LNCAP (cell line): Measurements from ENCODE around the gene DNASE1L2.
A peak's percentile ranks its signal among the peaks of the same experiment; 100 is the strongest.

Experiments used
- TF ChIP-seq, protein P1 (sequence below): fragments of 450-650 bp; IDR thresholded peaks from 2 replicates; pipeline ENCODE4 v1.5.1; 2017; ENCODE audit warnings: mild to moderate bottlenecking

Gene DNASE1L2

DNA sequence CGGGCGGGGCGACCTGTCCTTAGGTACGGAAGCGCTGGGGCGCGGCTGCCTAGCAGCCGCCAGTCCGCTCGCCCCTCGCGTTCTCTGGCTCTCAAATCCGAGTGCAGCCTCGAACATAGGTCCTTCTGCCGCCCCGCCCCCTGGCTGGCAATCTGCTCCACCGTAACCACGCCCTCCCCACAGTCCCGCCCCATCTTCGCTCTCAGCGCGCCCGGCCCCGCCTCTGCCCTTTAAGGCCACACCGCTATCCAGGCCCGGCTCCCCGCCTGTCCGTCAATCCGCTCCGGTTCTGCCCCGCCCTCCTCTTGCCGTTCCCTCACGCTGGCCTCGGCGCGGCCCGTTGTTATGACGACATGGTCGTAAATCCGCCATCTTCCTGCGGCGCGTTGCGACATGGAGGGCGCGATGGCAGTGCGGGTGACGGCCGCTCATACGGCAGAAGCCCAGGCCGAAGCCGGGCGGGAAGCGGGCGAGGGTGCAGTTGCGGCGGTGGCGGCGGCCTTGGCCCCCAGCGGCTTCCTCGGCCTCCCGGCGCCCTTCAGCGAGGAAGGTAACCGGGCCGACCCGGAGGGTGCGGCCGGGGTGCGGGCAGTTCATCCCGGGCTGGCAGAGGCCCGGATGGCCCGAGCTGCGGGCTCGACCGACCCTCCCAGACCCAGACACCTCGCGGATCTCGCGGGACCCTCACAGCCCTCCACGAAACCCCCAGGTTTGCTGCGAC lies 12.9 kb upstream of the DNASE1L2 start, which contains the start of gene E4F1:
Gene E4F1, plus strand, starts transcription at position 371 of the 721 bp plus-strand sequence. Its CDS starts 23 bp downstream, at position 394.
- TF ChIP-seq, protein P1, sequence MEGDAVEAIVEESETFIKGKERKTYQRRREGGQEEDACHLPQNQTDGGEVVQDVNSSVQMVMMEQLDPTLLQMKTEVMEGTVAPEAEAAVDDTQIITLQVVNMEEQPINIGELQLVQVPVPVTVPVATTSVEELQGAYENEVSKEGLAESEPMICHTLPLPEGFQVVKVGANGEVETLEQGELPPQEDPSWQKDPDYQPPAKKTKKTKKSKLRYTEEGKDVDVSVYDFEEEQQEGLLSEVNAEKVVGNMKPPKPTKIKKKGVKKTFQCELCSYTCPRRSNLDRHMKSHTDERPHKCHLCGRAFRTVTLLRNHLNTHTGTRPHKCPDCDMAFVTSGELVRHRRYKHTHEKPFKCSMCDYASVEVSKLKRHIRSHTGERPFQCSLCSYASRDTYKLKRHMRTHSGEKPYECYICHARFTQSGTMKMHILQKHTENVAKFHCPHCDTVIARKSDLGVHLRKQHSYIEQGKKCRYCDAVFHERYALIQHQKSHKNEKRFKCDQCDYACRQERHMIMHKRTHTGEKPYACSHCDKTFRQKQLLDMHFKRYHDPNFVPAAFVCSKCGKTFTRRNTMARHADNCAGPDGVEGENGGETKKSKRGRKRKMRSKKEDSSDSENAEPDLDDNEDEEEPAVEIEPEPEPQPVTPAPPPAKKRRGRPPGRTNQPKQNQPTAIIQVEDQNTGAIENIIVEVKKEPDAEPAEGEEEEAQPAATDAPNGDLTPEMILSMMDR, result no peak

DNA sequence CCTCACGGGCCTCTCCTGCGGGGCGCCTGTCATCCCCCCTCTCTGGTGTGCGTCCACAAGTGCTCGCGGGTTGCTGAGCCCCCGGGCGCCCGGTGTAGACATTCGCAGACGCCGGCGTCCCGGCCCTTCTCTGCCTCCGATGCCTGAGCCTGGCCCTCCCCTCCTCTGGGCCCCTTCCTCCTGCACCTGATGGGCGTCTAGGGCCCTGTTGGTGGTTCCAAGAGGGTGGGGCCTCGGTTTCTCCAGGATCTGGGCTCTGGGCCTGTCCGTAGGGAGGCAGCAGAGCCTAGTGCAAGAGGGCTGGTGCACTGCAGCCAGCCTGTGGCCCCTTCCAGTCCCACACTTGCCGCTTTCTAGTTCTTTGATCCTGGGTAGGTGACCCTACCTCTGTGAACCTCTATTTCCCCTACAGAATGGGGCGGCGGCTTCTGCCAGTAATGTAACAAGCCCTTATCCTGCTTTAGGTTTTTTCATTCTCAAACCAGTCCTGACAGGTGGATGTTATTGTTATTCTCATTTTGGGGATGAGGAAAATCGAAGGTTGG lies 12.2 kb upstream of the DNASE1L2 start:
- TF ChIP-seq, protein P1, result no peak; the same call in 1 of the 2 replicates

DNA sequence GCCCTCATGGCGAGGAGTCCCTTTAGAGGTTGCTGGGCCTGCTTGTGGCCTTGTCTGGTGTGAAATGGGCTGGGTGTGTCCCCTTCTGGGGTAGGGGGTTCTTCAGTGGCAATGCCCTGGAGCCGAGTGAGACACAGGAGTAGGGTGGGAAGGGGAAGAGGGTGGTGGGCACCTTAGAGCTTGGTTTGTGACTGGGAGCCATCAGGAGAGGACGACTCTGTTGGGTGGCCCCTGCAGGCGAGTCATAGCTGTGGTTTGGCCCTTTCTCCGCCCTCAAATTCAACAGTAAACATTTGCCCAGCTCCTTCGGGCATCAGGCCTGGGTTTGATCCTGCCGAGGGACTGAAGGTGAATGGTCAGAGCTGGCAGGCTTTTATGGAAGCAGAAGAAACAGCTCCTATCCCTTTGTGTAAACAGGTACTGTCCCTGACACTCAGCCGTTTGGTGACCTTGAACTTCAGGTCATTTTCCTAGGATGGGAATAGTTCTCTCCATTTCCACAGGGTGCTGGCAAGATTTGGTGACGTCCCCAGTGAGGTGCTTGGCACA lies 9.9 kb upstream of the DNASE1L2 start:
- TF ChIP-seq, protein P1, result peak; percentile 10; the same call in 1 of the 2 replicates

DNA sequence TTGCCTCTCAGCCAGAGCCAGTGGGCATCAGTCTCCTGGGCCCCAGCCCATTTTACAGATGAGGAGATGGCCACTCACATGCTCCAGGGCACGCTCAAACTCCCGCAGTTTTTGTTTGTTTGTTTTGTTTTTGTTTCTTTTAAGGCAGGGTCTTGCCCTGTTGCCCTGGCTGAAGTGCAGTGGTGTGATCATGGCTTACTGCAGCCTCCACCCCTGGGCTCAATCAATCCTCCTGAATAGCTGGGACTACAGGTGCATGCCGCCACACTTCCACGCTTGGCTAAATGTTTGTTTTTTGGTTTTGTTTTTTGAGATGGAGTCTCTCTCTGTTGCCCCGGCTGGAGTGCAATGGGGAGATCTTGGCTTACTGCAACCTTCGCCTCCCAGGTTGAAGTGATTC lies 9.3 kb upstream of the DNASE1L2 start:
- TF ChIP-seq, protein P1, result no peak

DNA sequence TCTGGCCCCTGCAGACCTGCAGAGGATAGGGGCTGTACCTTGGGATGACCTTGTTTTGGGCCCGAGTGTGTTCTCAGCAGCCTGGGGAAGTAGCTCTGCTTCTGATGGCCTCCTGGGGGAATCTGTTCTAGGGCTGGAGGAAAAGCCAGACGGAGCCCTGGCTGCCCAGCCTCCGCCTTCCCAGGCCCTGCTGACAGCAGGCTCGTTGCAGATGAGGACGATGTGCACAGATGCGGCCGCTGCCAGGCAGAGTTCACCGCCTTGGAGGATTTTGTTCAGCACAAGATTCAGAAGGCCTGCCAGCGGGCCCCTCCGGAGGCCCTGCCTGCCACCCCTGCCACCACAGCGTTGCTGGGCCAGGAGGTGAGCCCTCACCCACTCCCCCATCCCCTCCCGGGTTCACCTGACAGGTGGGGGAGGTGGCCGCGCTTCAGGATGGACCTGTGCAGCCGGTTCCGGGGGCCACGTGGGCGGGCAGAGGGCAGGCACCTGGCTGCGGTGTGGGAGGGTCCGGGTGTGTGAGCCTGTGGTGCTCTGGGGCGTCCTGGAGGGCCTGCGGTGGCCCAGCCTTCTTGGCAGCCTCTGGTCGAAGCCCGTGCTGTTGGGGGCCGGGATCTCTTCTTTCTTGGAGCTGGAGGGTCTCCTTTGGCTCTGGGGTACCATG lies 8.0 kb upstream of the DNASE1L2 start:
- TF ChIP-seq, protein P1, result no peak

DNA sequence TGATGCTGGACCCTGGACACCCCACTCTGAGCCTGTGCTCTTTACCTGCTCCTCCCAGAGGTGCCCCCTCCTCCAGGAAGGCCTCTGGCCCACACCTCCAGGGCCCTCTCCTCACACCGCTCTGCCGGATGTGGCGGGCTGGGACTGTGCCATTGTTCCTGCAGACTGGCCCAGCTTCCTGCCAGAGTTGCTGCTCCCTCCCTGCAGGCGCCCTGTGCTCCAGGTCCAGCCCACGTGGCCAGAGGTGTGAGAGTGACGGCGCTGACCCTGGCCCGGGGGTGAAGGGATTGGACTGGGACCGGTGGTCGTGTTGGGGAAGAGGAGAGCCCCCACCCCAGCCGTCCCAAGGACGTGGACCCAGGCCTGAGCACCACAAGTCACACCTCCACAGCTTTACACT lies 7.2 kb upstream of the DNASE1L2 start:
- TF ChIP-seq, protein P1, result no peak

DNA sequence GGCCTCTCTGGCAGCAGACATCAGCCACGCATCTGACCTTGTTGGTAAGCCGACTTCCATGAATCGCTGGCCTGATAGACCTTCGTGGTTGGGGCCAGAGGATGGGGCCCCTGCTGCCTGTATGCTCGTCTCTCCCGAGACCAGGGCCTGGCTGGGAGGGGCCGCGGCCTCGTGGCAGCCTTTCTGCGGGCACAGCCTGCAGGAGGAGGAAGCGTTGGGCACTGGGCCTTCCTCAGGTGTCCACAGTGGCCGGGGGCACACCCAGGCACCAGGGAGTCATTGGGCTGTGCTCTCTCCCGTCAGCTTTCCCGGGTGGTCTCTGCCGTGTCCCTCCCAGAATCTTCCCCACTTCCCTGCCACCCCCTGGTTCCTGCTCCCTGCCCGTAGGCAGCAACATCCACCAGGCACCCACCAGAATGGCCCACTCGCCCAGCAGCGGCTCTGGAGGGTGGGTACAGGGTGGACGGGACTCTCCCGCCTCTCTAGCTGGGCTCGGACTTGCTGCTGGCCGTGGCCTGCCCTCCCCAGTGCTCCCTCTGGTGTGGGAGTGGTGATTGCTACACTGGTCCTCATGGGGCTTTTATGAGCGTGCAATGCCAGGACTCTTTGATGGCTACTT lies 6.5 kb upstream of the DNASE1L2 start:
- TF ChIP-seq, protein P1, result no peak
